H9 (cell line): ENCODE data around the gene CNNM3. TPM values are rescaled to one million over a fixed set of nuclear protein-coding genes. Genes with fewer than 3 reads are reported as not detected.

Experiments used
- DNase-seq: peaks from one replicate; pipeline ENCODE4 v3.0.0-alpha.2; 2017
- H2AFZ ChIP-seq: one replicate; pipeline ENCODE4 v1.6.1; 2013; ENCODE audit warnings: mild to moderate bottlenecking, low read length, control low read depth, moderate library complexity
- H2AK5ac ChIP-seq: 2 replicates; pipeline ENCODE4 v1.6.1; 2013; ENCODE audit warnings: low read length, control low read depth, mixed read lengths; ENCODE audit not compliant: insufficient read length
- H2BK120ac ChIP-seq: one replicate; pipeline ENCODE4 v1.6.1; 2013; ENCODE audit warnings: low read depth, mild to moderate bottlenecking, low read length, control low read depth, inconsistent platforms; ENCODE audit not compliant: poor library complexity, severe bottlenecking
- H2BK12ac ChIP-seq: 2 replicates; pipeline ENCODE4 v1.6.1; 2013; ENCODE audit warnings: low read length, control low read depth, mixed read lengths, low read depth; ENCODE audit not compliant: insufficient read length
- H2BK15ac ChIP-seq: 2 replicates; pipeline ENCODE4 v1.6.1; 2013; ENCODE audit warnings: low read depth, low read length, control low read depth
- H2BK20ac ChIP-seq: one replicate; pipeline ENCODE4 v1.6.1; 2013; ENCODE audit warnings: low read depth, mild to moderate bottlenecking, low read length, control low read depth, inconsistent platforms; ENCODE audit not compliant: poor library complexity, severe bottlenecking
- H2BK5ac ChIP-seq: 2 replicates; pipeline ENCODE4 v1.6.1; 2013; ENCODE audit warnings: low read length, control low read depth, mixed read lengths; ENCODE audit not compliant: insufficient read length
- H3K14ac ChIP-seq: 2 replicates; pipeline ENCODE4 v1.6.1; 2013; ENCODE audit warnings: low read length, control low read depth; ENCODE audit not compliant: insufficient read depth
- H3K18ac ChIP-seq: 2 replicates; pipeline ENCODE4 v1.6.1; 2013; ENCODE audit warnings: low read depth, mild to moderate bottlenecking, mixed read lengths, low read length, control low read depth; ENCODE audit not compliant: insufficient read length
- H3K23ac ChIP-seq: 2 replicates; pipeline ENCODE4 v1.6.1; 2013; ENCODE audit warnings: low read length, control low read depth, mixed read lengths, low read depth; ENCODE audit not compliant: insufficient read length
- H3K23me2 ChIP-seq: 2 replicates; pipeline ENCODE4 v1.6.1; 2013; ENCODE audit warnings: low read depth, mild to moderate bottlenecking, mixed read lengths, low read length, control low read depth; ENCODE audit not compliant: insufficient read length, poor library complexity, severe bottlenecking
- H3K27ac ChIP-seq: 2 replicates; pipeline ENCODE4 v1.5.1; 2013; ENCODE audit warnings: low read length, control low read depth, mixed read lengths, low read depth; ENCODE audit not compliant: insufficient read length
- H3K27me3 ChIP-seq: 2 replicates; pipeline ENCODE4 v1.6.1; 2013; ENCODE audit warnings: low read length, control low read depth, inconsistent platforms; ENCODE audit not compliant: insufficient read depth
- H3K4ac ChIP-seq: 2 replicates; pipeline ENCODE4 v1.6.1; 2013; ENCODE audit warnings: low read depth, mild to moderate bottlenecking, control low read depth, inconsistent platforms, low read length, moderate library complexity
- H3K4me1 ChIP-seq: 2 replicates; pipeline ENCODE4 v1.6.1; 2013; ENCODE audit warnings: low read length, control low read depth, inconsistent platforms; ENCODE audit not compliant: insufficient read depth
- H3K4me2 ChIP-seq: 2 replicates; pipeline ENCODE4 v1.6.1; 2013; ENCODE audit warnings: low read length, control low read depth, mixed read lengths; ENCODE audit not compliant: insufficient read length, insufficient read depth
- H3K56ac ChIP-seq: 2 replicates; pipeline ENCODE4 v1.6.1; 2013; ENCODE audit warnings: low read depth, mild to moderate bottlenecking, mixed read lengths, low read length, control low read depth; ENCODE audit not compliant: insufficient read length
- H3K79me1 ChIP-seq: 2 replicates; pipeline ENCODE4 v1.6.1; 2013; ENCODE audit warnings: low read depth, mild to moderate bottlenecking, moderate library complexity, low read length, control low read depth, inconsistent platforms; ENCODE audit not compliant: insufficient read depth, poor library complexity, severe bottlenecking
- H3K79me2 ChIP-seq: 2 replicates; pipeline ENCODE4 v1.6.1; 2013; ENCODE audit warnings: low read length, control low read depth, inconsistent platforms; ENCODE audit not compliant: insufficient read depth
- H3K9ac ChIP-seq: 2 replicates; pipeline ENCODE4 v1.6.1; 2013; ENCODE audit warnings: low read length, control low read depth, mixed read lengths; ENCODE audit not compliant: insufficient read length; ENCODE audit errors: extremely low read depth
- H3K9me3 ChIP-seq: one replicate; pipeline ENCODE4 v1.6.1; 2013; ENCODE audit warnings: low read depth, low read length, inconsistent platforms; ENCODE audit not compliant: control insufficient read depth
- H3T11ph ChIP-seq: one replicate; pipeline ENCODE4 v1.6.1; 2013; ENCODE audit warnings: mild to moderate bottlenecking, low read length, control low read depth, inconsistent platforms
- H4K20me1 ChIP-seq: one replicate; pipeline ENCODE4 v1.6.1; 2013; ENCODE audit not compliant: control insufficient read depth, insufficient read length, insufficient read depth
- H4K5ac ChIP-seq: 2 replicates; pipeline ENCODE4 v1.6.1; 2013; ENCODE audit warnings: low read depth, mild to moderate bottlenecking, mixed read lengths, low read length, control low read depth; ENCODE audit not compliant: insufficient read length
- H4K8ac ChIP-seq: replicated peaks from 2 replicates; pipeline ENCODE4 v1.6.1; 2013; ENCODE audit warnings: low read length, control low read depth, mixed read lengths, low read depth; ENCODE audit not compliant: insufficient read length
- H4K91ac ChIP-seq: 2 replicates; pipeline ENCODE4 v1.6.1; 2013; ENCODE audit warnings: low read depth, mild to moderate bottlenecking, moderate library complexity, mixed read lengths, low read length, control low read depth; ENCODE audit not compliant: insufficient read length
- H3K27ac Mint-ChIP-seq, 3 experiments: 2 replicates in 2 of 3; 3 replicates in 1 of 3; pipeline ENCODE4 v1.8.0; 2020 to 2021; ENCODE audit warnings: mixed read lengths in 3 of 3, mild to moderate bottlenecking in 1 of 3, moderate library complexity in 1 of 3
- H3K27me3 Mint-ChIP-seq: 2 replicates; pipeline ENCODE4 v1.8.0; 2021; ENCODE audit warnings: low read depth, mild to moderate bottlenecking, moderate library complexity, mixed read lengths
- H3K36me3 Mint-ChIP-seq, 3 experiments: 2 replicates in 2 of 3; 3 replicates in 1 of 3; pipeline ENCODE4 v1.8.0; 2020 to 2021; ENCODE audit warnings: low read depth in 3 of 3, mixed read lengths in 3 of 3; ENCODE audit not compliant: insufficient read depth in 1 of 3
- H3K4me1 Mint-ChIP-seq, 2 experiments: 2 replicates each; pipeline ENCODE4 v1.8.0; 2020; ENCODE audit warnings: mixed read lengths in 2 of 2
- H3K4me3 Mint-ChIP-seq, 2 experiments: 2 replicates in 1 of 2; 3 replicates in 1 of 2; pipeline ENCODE4 v1.8.0; 2020 to 2021; ENCODE audit warnings: mild to moderate bottlenecking in 2 of 2, mixed read lengths in 2 of 2, moderate library complexity in 1 of 2
- H3K9me3 Mint-ChIP-seq, 2 experiments: 2 replicates in 1 of 2; 3 replicates in 1 of 2; pipeline ENCODE4 v1.8.0; 2020; ENCODE audit warnings: mild to moderate bottlenecking in 2 of 2, mixed read lengths in 2 of 2, moderate library complexity in 1 of 2
- WGBS: extraction: QIAGEN DNeasy Blood & Tissue Kit; methylation state at CpG from one replicate; pipeline ENCODE4 v1.1.7; 2013; ENCODE audit warnings: missing lambda C conversion rate, low lambda C conversion rate, mixed read lengths; ENCODE audit not compliant: insufficient read length; ENCODE audit errors: extremely low coverage; 5-methylcytosine and 5-hydroxymethylcytosine counted together
- total RNA-seq: library from RNA; stranded (reverse); gene quantifications from 2 replicates; pipeline ENCODE4 v1.2.1, GENCODE V29; 2021
- TF ChIP-seq, protein P1 (sequence below): fragments of 200-600 bp; sonication (generic); conservative IDR thresholded peaks from 3 replicates; pipeline ENCODE4 v1.8.0; 2021; ENCODE audit warnings: antibody characterized with exemption, mild to moderate bottlenecking

The CNNM3 gene
- total RNA-seq, 1 experiment from 2014 or later: 25.0 TPM

GRCh38 chr2:96808176-96808837, 7.8 kb upstream of the CNNM3 start:
- no peak overlapping the region for H3K18ac ChIP-seq
- Mint-ChIP-seq H3K4me1 (no peaks in the 10 kb centered on the region), H3K36me3 (peaks cover 8 to 11% (median 9%) of the 10 kb centered on the region in 3 experiments), H3K27ac (peak overlapping the region in 1 of 3 experiments; percentile 29; a peak in 1 of 7 replicates), H3K27me3 (no peaks in the 10 kb centered on the region; the same call in 1 of the 2 replicates), H3K9me3 (peaks cover 0 to 4% of the 10 kb centered on the region in 2 experiments; a peak in 1 of 5 replicates), H3K4me3 (no peak overlapping the region)
- H2BK120ac ChIP-seq: no peak overlapping the region
- H4K91ac ChIP-seq: no peak overlapping the region
- H4K20me1 ChIP-seq: no peaks in the 10 kb centered on the region
- no peak overlapping the region for H2BK12ac ChIP-seq
- H3K23me2 ChIP-seq: no peaks in the 10 kb centered on the region
- H3K14ac ChIP-seq: no peak overlapping the region
- no peaks in the 10 kb centered on the region for H3K79me2 ChIP-seq
- H3K4me1 ChIP-seq: no peaks in the 10 kb centered on the region
- H3K4me2 ChIP-seq: no peak overlapping the region
- TF ChIP-seq, protein P1, sequence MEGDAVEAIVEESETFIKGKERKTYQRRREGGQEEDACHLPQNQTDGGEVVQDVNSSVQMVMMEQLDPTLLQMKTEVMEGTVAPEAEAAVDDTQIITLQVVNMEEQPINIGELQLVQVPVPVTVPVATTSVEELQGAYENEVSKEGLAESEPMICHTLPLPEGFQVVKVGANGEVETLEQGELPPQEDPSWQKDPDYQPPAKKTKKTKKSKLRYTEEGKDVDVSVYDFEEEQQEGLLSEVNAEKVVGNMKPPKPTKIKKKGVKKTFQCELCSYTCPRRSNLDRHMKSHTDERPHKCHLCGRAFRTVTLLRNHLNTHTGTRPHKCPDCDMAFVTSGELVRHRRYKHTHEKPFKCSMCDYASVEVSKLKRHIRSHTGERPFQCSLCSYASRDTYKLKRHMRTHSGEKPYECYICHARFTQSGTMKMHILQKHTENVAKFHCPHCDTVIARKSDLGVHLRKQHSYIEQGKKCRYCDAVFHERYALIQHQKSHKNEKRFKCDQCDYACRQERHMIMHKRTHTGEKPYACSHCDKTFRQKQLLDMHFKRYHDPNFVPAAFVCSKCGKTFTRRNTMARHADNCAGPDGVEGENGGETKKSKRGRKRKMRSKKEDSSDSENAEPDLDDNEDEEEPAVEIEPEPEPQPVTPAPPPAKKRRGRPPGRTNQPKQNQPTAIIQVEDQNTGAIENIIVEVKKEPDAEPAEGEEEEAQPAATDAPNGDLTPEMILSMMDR: no peak
- no peaks in the 10 kb centered on the region for H3K79me1 ChIP-seq
- no CpG with 5 or more reads among the region's 10 CpGs for WGBS
- no peak overlapping the region for H2AK5ac ChIP-seq
- H3K4ac ChIP-seq: no peak overlapping the region
- no peak overlapping the region for H2BK20ac ChIP-seq
- no peak overlapping the region for H4K8ac ChIP-seq
- no peak overlapping the region for H2BK15ac ChIP-seq
- no peak overlapping the region for H2BK5ac ChIP-seq
- H4K5ac ChIP-seq: no peak overlapping the region
- no peaks in the 10 kb centered on the region for H3K9me3 ChIP-seq
- H3T11ph ChIP-seq: no peak overlapping the region
- no peak overlapping the region for H3K9ac ChIP-seq
- H3K27me3 ChIP-seq: no peaks in the 10 kb centered on the region
- no peak for DNase-seq
- H3K23ac ChIP-seq: no peak overlapping the region
- H2AFZ ChIP-seq: no peak overlapping the region
- no peak overlapping the region for H3K27ac ChIP-seq
- H3K56ac ChIP-seq: no peak overlapping the region
